GM21447 (cell line): Measurements from ENCODE around the gene CLCN6.

ENCODE experiments used
- ATAC-seq: cut with Tn5 transposase; IDR thresholded peaks from one replicate; pipeline ENCODE4 v1.9.1; 2021; ENCODE audit not compliant: unreplicated experiment

Gene CLCN6

GRCh38 chr1:11778844-11779623 is 27.0 kb upstream of the CLCN6 start:
- ATAC-seq: no peak

GRCh38 chr1:11779715-11780379 is 26.1 kb upstream of the CLCN6 start:
- no peak for ATAC-seq

DNA sequence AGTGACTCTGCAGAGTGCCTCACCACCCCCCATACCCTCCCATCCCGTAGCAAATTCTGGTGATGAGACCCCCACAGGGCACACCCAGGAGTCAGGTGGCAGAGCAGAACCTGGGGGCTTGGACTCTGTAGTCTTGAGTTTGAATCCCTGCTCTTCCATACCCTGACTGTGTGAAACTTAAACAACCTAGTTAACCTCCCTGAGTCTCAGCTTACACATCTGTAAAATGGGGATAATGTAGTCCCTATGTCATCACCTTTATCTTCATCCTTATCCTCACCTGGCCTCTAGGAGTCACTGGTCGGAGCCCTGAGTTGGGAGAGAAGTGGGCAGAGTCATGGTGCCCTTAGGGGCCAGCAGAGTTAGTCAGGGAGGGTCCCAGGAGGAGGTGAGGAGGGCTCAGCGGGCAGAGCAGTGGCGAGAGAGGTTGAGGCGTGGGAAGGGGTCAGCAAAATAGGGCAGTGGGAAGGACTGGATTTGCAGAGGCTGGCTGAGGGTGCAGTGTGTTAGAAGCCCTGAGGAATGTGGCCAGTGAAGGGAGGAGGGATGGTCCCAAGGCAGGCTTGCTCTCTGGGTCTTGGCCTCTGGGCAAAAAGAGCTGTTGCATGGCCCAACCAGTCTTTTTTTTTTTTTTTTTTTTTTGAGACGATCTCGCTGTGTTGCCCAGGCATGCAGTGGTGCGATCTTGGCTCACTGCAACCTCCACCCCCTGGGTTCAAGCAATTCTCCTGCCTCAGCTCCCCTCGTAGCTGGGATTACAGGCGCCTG is 25.4 kb upstream of the CLCN6 start:
- ATAC-seq: no peak

- no peak for ATAC-seq
Observed at GRCh38 chr1:11781297-11781696, 24.7 kb upstream of the CLCN6 start.

GRCh38 chr1:11782127-11782708 is 23.8 kb upstream of the CLCN6 start:
- no peak for ATAC-seq

- no peak for ATAC-seq
Observed at GRCh38 chr1:11783556-11783955, 22.4 kb upstream of the CLCN6 start.

DNA sequence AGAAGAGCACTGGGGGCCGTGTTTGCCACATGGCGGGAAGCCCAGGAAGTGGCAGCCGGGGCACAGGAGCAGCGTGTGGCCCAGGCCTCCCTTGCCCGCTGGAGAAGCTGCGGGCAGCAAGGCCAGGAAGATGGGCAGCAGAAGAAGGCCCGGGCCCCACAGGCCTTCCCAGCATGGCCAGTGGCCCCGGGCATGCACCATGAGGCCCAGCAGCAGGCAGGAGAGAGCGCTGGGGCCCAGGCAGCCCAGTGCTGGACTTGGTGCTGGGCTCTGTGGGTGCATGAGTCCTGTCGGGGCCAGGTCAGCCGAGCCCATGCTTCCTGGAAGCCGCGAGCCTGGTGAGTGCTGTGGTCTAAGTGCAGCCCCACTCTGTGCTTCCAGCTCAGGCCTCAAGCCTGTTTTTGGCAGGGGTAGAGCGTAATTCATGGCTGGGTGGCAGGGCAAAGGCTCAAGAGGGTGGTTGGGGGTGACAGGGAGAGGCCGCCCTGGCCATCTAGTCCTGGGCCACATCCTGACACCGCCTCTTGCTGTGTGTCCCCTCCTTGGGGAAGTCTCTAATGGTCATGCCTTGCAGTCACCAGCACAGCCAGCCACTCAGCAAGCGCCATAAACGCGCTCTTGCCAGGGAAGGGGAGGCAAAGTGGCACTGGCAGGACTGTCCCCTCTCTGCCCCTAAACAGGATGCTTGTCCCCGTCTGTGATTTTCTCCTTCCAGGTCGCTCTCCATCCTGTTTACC is 21.6 kb upstream of the CLCN6 start:
- no peak for ATAC-seq

DNA sequence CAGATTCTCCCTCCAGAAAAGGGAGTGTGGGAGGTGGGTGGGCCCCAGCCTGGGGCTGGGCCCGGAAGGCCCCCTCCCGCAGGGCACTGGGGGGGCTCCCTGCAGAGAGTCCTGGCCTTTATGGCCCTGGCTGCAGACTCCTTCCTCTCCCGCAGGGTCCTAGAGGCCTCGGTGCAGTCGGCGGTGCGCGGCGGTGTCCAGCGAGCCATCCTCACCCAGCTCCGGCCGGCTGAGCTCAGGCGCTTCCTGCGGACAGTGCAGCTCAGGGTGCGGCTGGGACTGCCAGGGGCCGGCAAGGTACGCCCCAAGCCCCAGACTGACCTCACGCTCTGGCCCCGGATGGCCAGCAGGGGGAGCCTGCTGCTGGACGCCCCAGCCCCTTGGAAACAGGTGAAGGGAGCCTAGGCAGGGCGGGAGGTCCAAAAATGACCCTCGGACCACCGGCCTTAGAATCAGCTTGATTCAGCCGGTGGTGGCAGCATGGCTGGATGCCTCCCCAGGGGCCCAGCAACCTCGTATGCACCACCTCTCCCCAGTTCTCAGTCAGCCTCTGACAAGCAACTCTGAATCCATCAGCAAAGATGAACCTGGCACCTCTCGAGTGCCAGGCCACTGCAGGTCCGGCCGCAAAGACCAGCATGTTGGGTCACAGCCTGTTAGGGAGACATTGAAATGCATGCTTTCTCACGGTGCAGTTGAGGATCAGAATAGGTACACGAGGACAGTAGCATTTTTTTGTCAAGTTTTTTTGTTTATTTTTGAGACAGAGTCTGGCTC is 20.8 kb upstream of the CLCN6 start:
- no peak for ATAC-seq

- no peak for ATAC-seq
Observed at GRCh38 chr1:11786168-11786567, 19.8 kb upstream of the CLCN6 start.

- no peak for ATAC-seq
Observed at GRCh38 chr1:11787251-11787803, 18.7 kb upstream of the CLCN6 start.

GRCh38 chr1:11787804-11788436 is 18.1 kb upstream of the CLCN6 start:
- ATAC-seq: no peak

DNA sequence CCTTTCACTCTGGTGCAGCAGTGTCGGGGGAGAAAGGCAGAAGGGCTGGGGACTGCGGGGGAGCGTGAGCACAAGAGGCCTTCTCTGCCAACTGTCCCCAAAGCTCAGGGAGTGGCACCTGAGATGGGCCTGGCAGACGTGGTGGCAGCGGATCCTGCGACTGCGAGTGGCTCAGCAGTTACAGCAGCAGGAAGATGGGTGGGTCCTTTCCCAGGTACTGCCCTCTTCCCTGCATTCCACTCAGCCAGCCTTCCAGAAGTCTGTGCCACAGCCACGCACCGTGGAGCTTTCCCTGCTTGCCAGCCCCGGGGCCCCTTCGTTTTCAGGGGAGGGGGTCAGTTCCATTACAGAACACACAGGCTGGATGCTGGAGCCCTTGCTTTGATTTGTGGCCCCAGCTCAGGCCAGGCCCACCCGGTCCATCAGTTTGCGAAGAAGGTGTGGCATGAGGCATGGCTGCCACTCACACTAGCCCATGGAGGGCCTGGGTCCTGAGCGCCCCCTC is 17.4 kb upstream of the CLCN6 start:
- ATAC-seq: no peak

DNA sequence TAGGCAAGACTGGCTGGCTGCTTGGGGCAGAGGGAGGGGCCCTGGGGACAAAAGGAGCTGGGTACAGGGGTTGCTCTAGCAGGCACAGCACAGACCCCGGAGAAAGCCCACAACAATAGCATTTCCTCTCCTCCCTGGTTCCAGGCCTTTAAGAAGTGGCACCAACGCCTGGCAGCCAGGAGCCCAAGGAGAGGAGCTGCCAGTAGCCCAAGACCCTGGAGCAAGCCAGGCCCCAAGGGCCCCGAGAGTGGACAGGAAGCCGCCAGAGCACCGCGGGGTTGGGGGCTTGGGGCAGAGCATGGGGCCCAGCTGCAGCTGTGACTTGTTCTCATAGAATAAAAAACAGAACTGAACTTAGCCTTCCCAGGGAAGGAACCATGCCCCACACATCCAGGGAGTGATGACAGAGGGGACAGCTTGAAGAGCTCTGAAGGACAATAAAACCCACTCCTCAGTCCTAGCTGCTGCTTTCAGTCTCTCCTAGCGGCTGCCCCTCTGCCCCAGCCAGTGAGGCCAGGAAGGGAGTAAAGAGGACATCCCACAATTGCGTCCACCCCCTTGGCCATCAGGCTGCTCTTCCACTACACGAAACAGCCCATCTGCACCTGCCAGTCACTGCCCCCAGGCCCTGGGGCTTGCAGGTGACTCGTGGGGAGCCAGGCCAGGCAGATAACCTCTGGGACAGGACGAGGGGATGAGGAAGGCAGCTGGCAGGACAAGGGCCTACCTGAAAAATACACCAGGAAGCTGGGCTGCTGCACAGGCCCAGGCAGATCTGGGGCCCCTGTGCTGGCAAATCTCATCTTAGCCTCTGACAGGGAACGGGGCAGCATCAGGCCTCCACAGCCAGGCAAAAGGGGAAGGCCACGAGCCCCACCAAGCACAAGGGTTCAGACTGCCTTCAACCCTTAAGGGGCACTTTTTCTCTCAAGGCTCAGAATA is 16.6 kb upstream of the CLCN6 start:
- ATAC-seq: no peak

GRCh38 chr1:11790101-11790879 is 15.7 kb upstream of the CLCN6 start:
- no peak for ATAC-seq

GRCh38 chr1:11790880-11791715 is 14.9 kb upstream of the CLCN6 start:
- ATAC-seq: no peak

- no peak for ATAC-seq
Observed at GRCh38 chr1:11792106-11792505, 13.9 kb upstream of the CLCN6 start.
